Immature natural killer cell (primary cell): ENCODE results near the gene CD3D. TPM values are rescaled to one million over a fixed set of nuclear protein-coding genes. Genes with fewer than 3 reads are reported as not detected.
A peak's percentile ranks its signal among the peaks of the same experiment; 100 is the strongest.

Experiments used
- DNase-seq, 3 donors: peaks; one replicate each; pipeline ENCODE4 v3.0.0; 2022; ENCODE audit warnings: mixed read lengths in 1 of 3
- H3K27ac Mint-ChIP-seq, 6 donors: one replicate each; pipeline ENCODE4 v1.8.0; 2020; ENCODE audit warnings: mixed read lengths in 6 of 6, mild to moderate bottlenecking in 5 of 6, inconsistent platforms in 4 of 6, moderate library complexity in 3 of 6
- H3K27me3 Mint-ChIP-seq, 3 donors: one replicate each; pipeline ENCODE4 v1.8.0; 2020 to 2021; ENCODE audit warnings: low read depth in 3 of 3, mild to moderate bottlenecking in 3 of 3, mixed read lengths in 3 of 3, moderate library complexity in 3 of 3, inconsistent platforms in 1 of 3
- H3K36me3 Mint-ChIP-seq, 3 donors: one replicate each; pipeline ENCODE4 v1.8.0; 2020; ENCODE audit warnings: mixed read lengths in 3 of 3, inconsistent platforms in 2 of 3, mild to moderate bottlenecking in 2 of 3
- H3K4me1 Mint-ChIP-seq, 2 donors: one replicate each; pipeline ENCODE4 v1.8.0; 2020; ENCODE audit warnings: inconsistent platforms in 2 of 2, mild to moderate bottlenecking in 2 of 2, mixed read lengths in 2 of 2, moderate library complexity in 1 of 2
- H3K4me3 Mint-ChIP-seq, 5 donors: one replicate each; pipeline ENCODE4 v1.8.0; 2020; ENCODE audit warnings: mild to moderate bottlenecking in 5 of 5, mixed read lengths in 5 of 5, inconsistent platforms in 3 of 5, moderate library complexity in 3 of 5
- H3K9me3 Mint-ChIP-seq, 6 donors: one replicate each; pipeline ENCODE4 v1.8.0; 2020; ENCODE audit warnings: mild to moderate bottlenecking in 6 of 6, mixed read lengths in 6 of 6, inconsistent platforms in 4 of 6, moderate library complexity in 3 of 6
- polyA plus RNA-seq, 3 donors: library from polyadenylated mRNA; unstranded; fragments of 300-500 nt; fragmentation: Illumina TruSeq; gene quantifications; one replicate each; pipeline ENCODE4 v1.2.3, GENCODE V29; 2021

The CD3D gene
- 10 to 100 TPM; 19.8 to 97.2 (median 20.5) TPM for polyA plus RNA-seq

DNA sequence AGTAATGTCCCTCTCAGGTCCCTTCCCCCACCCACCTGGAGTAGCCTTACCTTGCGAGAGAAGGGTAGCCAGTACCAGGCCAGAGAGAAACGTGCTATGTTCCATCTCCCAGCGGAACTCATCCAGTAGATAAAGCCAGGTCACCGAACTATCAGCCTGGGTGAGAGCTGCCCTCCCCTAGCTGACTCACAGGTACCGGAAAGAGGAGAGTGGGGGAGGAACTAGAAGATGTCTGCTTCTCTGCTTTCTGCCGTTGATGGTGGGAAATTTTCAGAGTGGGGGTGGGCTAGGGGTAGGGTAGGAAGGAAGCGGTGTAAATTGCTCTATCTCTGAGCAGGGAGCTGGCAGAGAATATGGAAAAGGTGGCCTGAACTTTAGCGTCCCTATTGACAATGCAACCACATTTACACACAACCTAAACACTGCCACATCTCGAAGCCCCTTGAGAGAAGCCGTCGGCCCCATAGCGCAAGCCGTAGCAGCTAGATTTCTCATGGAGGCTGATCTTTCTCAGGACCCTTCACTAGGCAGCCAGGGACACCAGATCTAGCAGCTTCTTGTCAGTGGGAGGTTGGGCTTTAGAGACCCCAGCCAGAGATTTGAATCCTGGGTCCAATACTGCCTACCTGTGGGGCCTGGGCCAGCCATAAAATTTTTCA, at the start of gene CD3D:
Gene CD3D, minus strand, starts transcription at position 203 of the 659 bp plus-strand sequence. Its CDS starts 98 bp downstream, at position 105.
- peaks cover 0 to 11% (median 5%) of the 10 kb centered on the region in 3 donors for H3K36me3 Mint-ChIP-seq
- DNase-seq = peak in 1 of 3 donors; percentile 31

GRCh38 chr11:118383657-118384056, 41.2 kb upstream of the CD3D start:
- H3K9me3 Mint-ChIP-seq = no peaks in the 10 kb centered on the region
- H3K27ac Mint-ChIP-seq = no peak overlapping the region
- peaks cover 26 to 72% (median 60%) of the 10 kb centered on the region in 3 donors for H3K36me3 Mint-ChIP-seq
- DNase-seq = no peak
- H3K4me1 Mint-ChIP-seq = no peaks in the 10 kb centered on the region
- H3K4me3 Mint-ChIP-seq = no peak overlapping the region
- H3K27me3 Mint-ChIP-seq = no peaks in the 10 kb centered on the region

More for the DNA sequence above, at the start of gene CD3D:
- H3K27me3 Mint-ChIP-seq = peaks cover 4 to 19% (median 5%) of the 10 kb centered on the region in 3 donors
- H3K4me3 Mint-ChIP-seq = peak within 1 kb of the TSS in 4 of 5 donors; percentile 22 to 88 (median 58)
- H3K4me1 Mint-ChIP-seq = peaks cover 44 to 49% of the 10 kb centered on the region in 2 donors
- peak within 1 kb of the TSS in 5 of 6 donors; percentile 80 to 100 (median 97) for H3K27ac Mint-ChIP-seq
- no peaks in the 10 kb centered on the region for H3K9me3 Mint-ChIP-seq

GRCh38 chr11:118382954-118383353, 40.4 kb upstream of the CD3D start:
- H3K4me3 Mint-ChIP-seq = no peak overlapping the region
- no peaks in the 10 kb centered on the region for H3K27me3 Mint-ChIP-seq
- no peak for DNase-seq
- no peak overlapping the region for H3K27ac Mint-ChIP-seq
- peaks cover 26 to 78% (median 65%) of the 10 kb centered on the region in 3 donors for H3K36me3 Mint-ChIP-seq
- no peaks in the 10 kb centered on the region for H3K9me3 Mint-ChIP-seq
- no peaks in the 10 kb centered on the region for H3K4me1 Mint-ChIP-seq

DNA sequence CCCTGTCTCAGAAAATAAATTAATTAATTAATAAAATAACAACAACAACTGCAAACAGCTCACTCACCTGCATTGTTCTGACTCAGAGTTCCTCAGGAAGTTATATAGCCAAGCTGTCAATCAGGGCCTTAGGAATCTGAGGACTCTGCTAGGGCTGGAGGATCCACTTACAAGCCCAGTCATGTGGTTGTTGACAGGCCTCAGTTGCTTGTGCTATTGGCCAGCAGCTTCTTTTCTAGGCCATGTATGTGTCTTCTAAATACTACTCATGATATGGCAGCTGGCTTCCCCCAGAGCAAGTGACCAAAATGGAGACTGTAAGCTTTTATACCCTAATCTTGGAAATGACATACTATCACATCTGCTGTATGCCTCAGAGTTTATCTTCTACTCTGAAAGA, 38.1 kb upstream of the CD3D start:
- Mint-ChIP-seq H3K27me3 (no peaks in the 10 kb centered on the region), H3K4me3 (no peak overlapping the region), H3K4me1 (no peaks in the 10 kb centered on the region), H3K27ac (no peak overlapping the region), H3K9me3 (no peaks in the 10 kb centered on the region), H3K36me3 (peaks cover 22 to 69% (median 54%) of the 10 kb centered on the region in 3 donors)
- DNase-seq = no peak

- DNase-seq = no peak
- Mint-ChIP-seq H3K4me1 (no peaks in the 10 kb centered on the region), H3K27ac (peak overlapping the region in 1 of 6 donors; percentile 17), H3K36me3 (peaks cover 20 to 67% (median 54%) of the 10 kb centered on the region in 3 donors), H3K9me3 (no peaks in the 10 kb centered on the region), H3K27me3 (no peaks in the 10 kb centered on the region), H3K4me3 (no peak overlapping the region)
These were observed 37.0 kb upstream of the CD3D start for GRCh38 chr11:118379497-118379896.

GRCh38 chr11:118375978-118376377, 33.5 kb upstream of the CD3D start:
- DNase-seq = no peak
- Mint-ChIP-seq H3K4me3 (no peak overlapping the region), H3K36me3 (peaks cover 36 to 74% (median 61%) of the 10 kb centered on the region in 3 donors), H3K4me1 (no peaks in the 10 kb centered on the region), H3K27ac (peak overlapping the region in 1 of 6 donors; percentile 23), H3K27me3 (no peaks in the 10 kb centered on the region), H3K9me3 (no peaks in the 10 kb centered on the region)

DNA sequence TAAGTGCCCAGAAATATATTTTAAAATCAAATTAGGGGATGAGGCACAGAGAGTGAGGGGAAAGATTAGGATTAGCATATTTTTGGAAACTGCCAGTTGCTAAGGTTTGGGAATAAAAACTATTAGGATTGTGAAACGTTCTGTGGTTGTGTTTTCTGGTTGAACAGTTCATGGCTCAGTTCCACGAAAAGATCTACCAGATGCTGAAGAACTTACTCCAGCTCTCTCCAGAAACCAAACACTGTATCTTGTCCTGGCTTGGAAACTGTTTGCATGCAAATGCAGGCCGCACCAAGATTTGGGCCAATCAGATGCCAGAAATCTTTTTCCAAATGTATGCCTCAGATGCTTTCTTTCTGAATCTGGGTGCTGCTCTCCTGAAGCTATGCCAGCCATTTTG, 32.2 kb upstream of the CD3D start:
- H3K27me3 Mint-ChIP-seq = no peaks in the 10 kb centered on the region
- H3K27ac Mint-ChIP-seq = no peak overlapping the region
- no peak for DNase-seq
- no peaks in the 10 kb centered on the region for H3K9me3 Mint-ChIP-seq
- peaks cover 40 to 76% (median 62%) of the 10 kb centered on the region in 3 donors for H3K36me3 Mint-ChIP-seq
- no peak overlapping the region for H3K4me3 Mint-ChIP-seq
- no peaks in the 10 kb centered on the region for H3K4me1 Mint-ChIP-seq

- DNase-seq = no peak
- H3K36me3 Mint-ChIP-seq = peaks cover 40 to 80% (median 62%) of the 10 kb centered on the region in 3 donors
- H3K27ac Mint-ChIP-seq = no peak overlapping the region
- H3K27me3 Mint-ChIP-seq = no peaks in the 10 kb centered on the region
- H3K4me3 Mint-ChIP-seq = no peak overlapping the region
- no peaks in the 10 kb centered on the region for H3K4me1 Mint-ChIP-seq
- no peaks in the 10 kb centered on the region for H3K9me3 Mint-ChIP-seq
These were observed 31.4 kb upstream of the CD3D start for GRCh38 chr11:118373871-118374270.

DNA sequence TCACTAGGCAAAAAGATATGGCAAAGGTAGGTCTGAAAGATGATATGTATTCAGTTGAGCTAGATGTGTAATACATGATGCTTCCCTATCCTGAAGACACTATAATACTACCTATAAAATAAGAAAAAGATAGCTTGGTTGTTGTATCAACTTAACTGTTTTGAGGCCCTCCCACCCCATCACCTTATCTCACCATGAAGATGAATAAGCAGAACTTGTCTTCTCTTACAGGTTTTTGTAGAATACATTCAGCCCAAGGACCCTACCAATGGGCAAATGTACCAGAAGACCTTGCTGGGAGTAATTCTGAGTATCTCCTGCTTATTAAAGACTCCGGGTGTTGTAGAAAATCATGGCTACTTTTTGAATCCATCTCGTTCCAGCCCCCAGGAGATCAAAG, 30.8 kb upstream of the CD3D start:
- Mint-ChIP-seq H3K36me3 (peaks cover 40 to 80% (median 65%) of the 10 kb centered on the region in 3 donors), H3K4me3 (no peak overlapping the region), H3K4me1 (no peaks in the 10 kb centered on the region), H3K27me3 (no peaks in the 10 kb centered on the region), H3K27ac (peak overlapping the region in 2 of 6 donors; percentile 13 to 16), H3K9me3 (no peaks in the 10 kb centered on the region)
- no peak for DNase-seq

- Mint-ChIP-seq H3K27me3 (no peaks in the 10 kb centered on the region), H3K27ac (no peak overlapping the region), H3K4me3 (no peak overlapping the region), H3K36me3 (peaks cover 42 to 74% (median 62%) of the 10 kb centered on the region in 3 donors), H3K9me3 (no peaks in the 10 kb centered on the region), H3K4me1 (no peaks in the 10 kb centered on the region)
- DNase-seq = no peak
These were observed 28.3 kb upstream of the CD3D start for GRCh38 chr11:118370774-118371173.

DNA sequence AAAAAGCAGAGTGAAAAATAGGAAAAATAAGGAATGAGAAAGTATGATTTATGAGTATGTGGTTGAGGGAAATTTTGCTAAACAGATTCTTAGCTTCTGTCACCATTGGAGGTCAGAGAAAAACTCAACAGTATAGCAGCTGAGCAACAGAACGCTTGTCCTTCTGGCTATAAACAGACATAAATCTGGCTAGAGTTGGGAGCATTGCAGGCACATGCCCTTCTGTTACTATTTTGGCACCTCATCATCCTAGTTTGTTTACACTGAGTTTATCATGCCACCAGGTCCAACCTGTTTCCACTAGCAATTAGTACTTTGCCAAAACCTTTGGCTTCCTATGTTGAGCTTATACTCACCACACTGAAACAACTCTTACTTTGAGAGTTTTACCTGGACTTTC, 23.8 kb upstream of the CD3D start:
- no peaks in the 10 kb centered on the region for H3K27me3 Mint-ChIP-seq
- H3K27ac Mint-ChIP-seq = peak overlapping the region in 1 of 6 donors; percentile 36
- no peak for DNase-seq
- H3K9me3 Mint-ChIP-seq = no peaks in the 10 kb centered on the region
- no peak overlapping the region for H3K4me3 Mint-ChIP-seq
- peaks cover 13 to 43% (median 30%) of the 10 kb centered on the region in 3 donors for H3K36me3 Mint-ChIP-seq
- peaks cover 20 to 29% of the 10 kb centered on the region in 2 donors for H3K4me1 Mint-ChIP-seq

- H3K9me3 Mint-ChIP-seq = no peaks in the 10 kb centered on the region
- H3K4me1 Mint-ChIP-seq = peaks cover 27 to 41% of the 10 kb centered on the region in 2 donors
- H3K4me3 Mint-ChIP-seq = no peak overlapping the region
- peaks cover 11 to 34% (median 25%) of the 10 kb centered on the region in 3 donors for H3K36me3 Mint-ChIP-seq
- no peak overlapping the region for H3K27ac Mint-ChIP-seq
- no peak for DNase-seq
- no peaks in the 10 kb centered on the region for H3K27me3 Mint-ChIP-seq
These were observed 22.6 kb upstream of the CD3D start for GRCh38 chr11:118364956-118365615.

GRCh38 chr11:118359295-118359958, 16.9 kb upstream of the CD3D start, which contains the start of gene UBE4A:
UBE4A (plus strand) TSS chr11:118359600; CDS start chr11:118365081, 5,481 bp downstream.
- peak within 1 kb of the TSS; percentile 91 to 99 (median 95) for H3K4me3 Mint-ChIP-seq
- H3K27me3 Mint-ChIP-seq = peaks cover 11 to 14% (median 12%) of the 10 kb centered on the region in 3 donors
- DNase-seq = peak; percentile 92 to 96 (median 93)
- H3K27ac Mint-ChIP-seq = peak within 1 kb of the TSS; percentile 91 to 98 (median 94)
- H3K9me3 Mint-ChIP-seq = no peaks in the 10 kb centered on the region
- H3K36me3 Mint-ChIP-seq = peaks cover 0 to 3% (median 0%) of the 10 kb centered on the region in 3 donors
- H3K4me1 Mint-ChIP-seq = peaks cover 42 to 55% of the 10 kb centered on the region in 2 donors

GRCh38 chr11:118358071-118358470, 15.6 kb upstream of the CD3D start:
- Mint-ChIP-seq H3K27me3 (peaks cover 12 to 16% (median 14%) of the 10 kb centered on the region in 3 donors), H3K9me3 (no peaks in the 10 kb centered on the region), H3K27ac (peak overlapping the region in 2 of 6 donors; percentile 5 to 29), H3K4me1 (peaks cover 42 to 53% of the 10 kb centered on the region in 2 donors), H3K36me3 (peaks cover 0 to 3% (median 0%) of the 10 kb centered on the region in 3 donors), H3K4me3 (no peak overlapping the region)
- no peak for DNase-seq
